GM12865 (cell line): ENCODE data around the gene ATP6V1A.

ENCODE experiments used
- DNase-seq: peaks from one replicate; pipeline ENCODE4 v3.0.0; 2010; ENCODE audit warnings: low read depth
- H3K4me3 ChIP-seq: 2 replicates; pipeline ENCODE4 v1.5.1; 2011; ENCODE audit warnings: mild to moderate bottlenecking, low read depth, low read length, control low read depth
- CTCF ChIP-seq: IDR thresholded peaks from 2 replicates; pipeline ENCODE4 v1.5.1; 2011; ENCODE audit warnings: low read length, control low read depth, low read depth, inconsistent platforms; ENCODE audit not compliant: insufficient read depth; ENCODE audit errors: missing control alignments

The ATP6V1A gene

GRCh38 chr3:113754494-113755159 is 7.8 kb downstream of the ATP6V1A start:
- no peak overlapping the region for H3K4me3 ChIP-seq
- TF ChIP-seq CTCF, result no peak
- DNase-seq, result peak; percentile 31

GRCh38 chr3:113758389-113759024 is 11.7 kb downstream of the ATP6V1A start:
- H3K4me3 ChIP-seq, result no peak overlapping the region
- no peak for DNase-seq
- TF ChIP-seq CTCF, result no peak

- TF ChIP-seq CTCF, result no peak
- no peak for DNase-seq
- H3K4me3 ChIP-seq, result no peak overlapping the region
Observed at GRCh38 chr3:113764698-113765097, 17.9 kb downstream of the ATP6V1A start.

- no peak overlapping the region for H3K4me3 ChIP-seq
- DNase-seq, result no peak
Observed at GRCh38 chr3:113769551-113769950, 22.7 kb downstream of the ATP6V1A start.

GRCh38 chr3:113771993-113772392 is 25.2 kb downstream of the ATP6V1A start:
- no peak for DNase-seq
- no peak overlapping the region for H3K4me3 ChIP-seq
- no peak for TF ChIP-seq CTCF

More at GRCh38 chr3:113769551-113769950, 22.7 kb downstream of the ATP6V1A start:
- TF ChIP-seq CTCF, result no peak

GRCh38 chr3:113773381-113773780 is 26.5 kb downstream of the ATP6V1A start:
- TF ChIP-seq CTCF, result no peak
- DNase-seq, result no peak
- no peak overlapping the region for H3K4me3 ChIP-seq

- no peak overlapping the region for H3K4me3 ChIP-seq
- DNase-seq, result no peak
- no peak for TF ChIP-seq CTCF
Observed at GRCh38 chr3:113775516-113775915, 28.7 kb downstream of the ATP6V1A start.
